ENCODE results near the gene TSHZ3. TPM values are rescaled to one million over a fixed set of nuclear protein-coding genes. Genes with fewer than 3 reads are reported as not detected.

The TSHZ3 gene
- total and polyA plus RNA-seq, 8 donors, result 0.87 to 14.3 (median 5.9) TPM

DNA sequence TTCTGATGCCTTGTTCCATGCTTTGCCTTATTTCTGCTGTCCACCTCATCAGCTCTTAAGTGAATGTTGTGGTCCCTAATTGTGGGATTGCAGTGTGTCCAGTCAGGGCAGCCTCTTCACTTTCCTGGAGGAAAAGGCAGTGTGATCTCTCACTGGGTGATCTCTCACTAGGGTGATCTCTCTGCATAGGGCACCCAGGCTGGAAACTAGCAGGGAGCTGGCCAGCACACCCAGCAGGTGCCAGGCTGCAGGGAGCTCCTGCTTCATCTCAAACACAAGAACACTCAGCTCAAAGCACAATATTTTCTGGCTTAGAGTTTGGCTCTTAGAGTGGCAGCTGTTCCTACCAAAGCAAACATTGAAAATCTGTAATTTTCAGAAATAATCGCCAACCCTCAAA, 36.5 kb upstream of the TSHZ3 start:
- Histone ChIP-seq H3K4me3 (no peak overlapping the region), H3K27me3 (no peaks in the 10 kb centered on the region), H3K27ac (no peak overlapping the region), H3K4me1 (no peaks in the 10 kb centered on the region), H3K36me3 (no peaks in the 10 kb centered on the region), H3K9me3 (no peaks in the 10 kb centered on the region)
- 57 to 85% (median 71%) methylated on average over 1 of the region's 1 CpG for WGBS, 5 donors
- no peak for TF ChIP-seq POLR2A (IDR thresholded peaks at IDR 0.05)
- no peak for TF ChIP-seq EP300 (IDR thresholded peaks at IDR 0.05)
- TF ChIP-seq, protein P1, sequence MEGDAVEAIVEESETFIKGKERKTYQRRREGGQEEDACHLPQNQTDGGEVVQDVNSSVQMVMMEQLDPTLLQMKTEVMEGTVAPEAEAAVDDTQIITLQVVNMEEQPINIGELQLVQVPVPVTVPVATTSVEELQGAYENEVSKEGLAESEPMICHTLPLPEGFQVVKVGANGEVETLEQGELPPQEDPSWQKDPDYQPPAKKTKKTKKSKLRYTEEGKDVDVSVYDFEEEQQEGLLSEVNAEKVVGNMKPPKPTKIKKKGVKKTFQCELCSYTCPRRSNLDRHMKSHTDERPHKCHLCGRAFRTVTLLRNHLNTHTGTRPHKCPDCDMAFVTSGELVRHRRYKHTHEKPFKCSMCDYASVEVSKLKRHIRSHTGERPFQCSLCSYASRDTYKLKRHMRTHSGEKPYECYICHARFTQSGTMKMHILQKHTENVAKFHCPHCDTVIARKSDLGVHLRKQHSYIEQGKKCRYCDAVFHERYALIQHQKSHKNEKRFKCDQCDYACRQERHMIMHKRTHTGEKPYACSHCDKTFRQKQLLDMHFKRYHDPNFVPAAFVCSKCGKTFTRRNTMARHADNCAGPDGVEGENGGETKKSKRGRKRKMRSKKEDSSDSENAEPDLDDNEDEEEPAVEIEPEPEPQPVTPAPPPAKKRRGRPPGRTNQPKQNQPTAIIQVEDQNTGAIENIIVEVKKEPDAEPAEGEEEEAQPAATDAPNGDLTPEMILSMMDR (IDR thresholded peaks at IDR 0.05), result no peak
- no peak for TF ChIP-seq POLR2AphosphoS5 (IDR thresholded peaks at IDR 0.05)
- no peak for DNase-seq
- intact Hi-C loops (cut with DNase I; ENCODE audit: low total_unique reads), result no loop called here

DNA sequence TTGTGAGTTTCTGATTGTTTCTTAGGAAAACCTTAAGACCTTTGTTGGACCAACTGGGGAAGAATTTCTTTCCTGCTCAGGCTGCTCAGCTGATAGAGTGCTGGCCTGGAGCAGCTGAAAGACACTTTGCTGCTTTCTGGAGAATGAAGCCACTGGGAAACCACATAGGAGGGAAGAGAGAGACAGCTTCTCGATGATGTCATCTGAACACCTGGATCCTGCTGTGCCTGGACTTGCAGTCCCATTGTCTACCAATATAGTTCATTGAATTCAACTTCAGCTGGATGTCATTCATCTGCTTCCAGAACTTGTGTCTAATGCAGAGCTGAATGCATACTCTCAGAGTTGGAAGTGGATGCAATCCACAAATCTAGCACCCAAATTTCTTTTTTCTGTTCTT, 34.3 kb upstream of the TSHZ3 start:
- Histone ChIP-seq H3K27ac (no peak overlapping the region), H3K4me1 (peaks cover 0 to 3% (median 0%) of the 10 kb centered on the region in 4 donors), H3K9me3 (no peaks in the 10 kb centered on the region), H3K27me3 (no peaks in the 10 kb centered on the region), H3K36me3 (no peaks in the 10 kb centered on the region), H3K4me3 (no peak overlapping the region)
- intact Hi-C loops (cut with DNase I; ENCODE audit: low total_unique reads), result no loop called here
- TF ChIP-seq, protein P1 (IDR thresholded peaks at IDR 0.05), result no peak
- no peak for TF ChIP-seq EP300 (IDR thresholded peaks at IDR 0.05)
- no peak for TF ChIP-seq POLR2A (IDR thresholded peaks at IDR 0.05)
- TF ChIP-seq POLR2AphosphoS5 (IDR thresholded peaks at IDR 0.05), result no peak
- 78 to 100% (median 90%) methylated on average over 1 of the region's 1 CpG for WGBS, 5 donors
- DNase-seq, result no peak

DNA sequence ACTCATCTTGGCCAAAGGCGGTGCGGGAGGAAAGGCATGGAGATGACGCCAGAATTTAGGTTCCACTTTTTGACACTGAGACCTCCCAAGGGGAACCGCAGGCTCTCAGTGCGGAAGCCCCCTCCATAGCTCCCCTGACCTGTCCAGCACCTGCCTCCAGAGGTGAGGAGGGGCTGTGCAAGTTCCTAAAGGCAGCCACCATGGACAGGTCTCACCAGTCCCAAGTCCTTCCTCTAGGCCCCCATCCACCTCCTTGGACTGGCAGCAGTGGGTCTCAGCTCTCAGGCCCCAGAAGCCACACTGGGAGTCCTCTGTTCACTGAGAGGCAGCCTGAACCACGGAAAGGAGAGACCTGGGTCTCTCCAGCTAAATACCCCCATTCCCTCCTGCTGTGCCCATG, 31.6 kb upstream of the TSHZ3 start:
- peaks cover 0 to 14% (median 0%) of the 10 kb centered on the region in 4 donors for H3K4me1 ChIP-seq
- 83 to 89% (median 87%) methylated on average over 4 to 6 of the region's 6 CpGs for WGBS, 5 donors
- intact Hi-C loops (cut with DNase I; ENCODE audit: low total_unique reads), result no loop called here
- no peaks in the 10 kb centered on the region for H3K9me3 ChIP-seq
- no peaks in the 10 kb centered on the region for H3K27me3 ChIP-seq
- no peak for DNase-seq
- no peak overlapping the region for H3K4me3 ChIP-seq
- H3K27ac ChIP-seq, result no peak overlapping the region
- TF ChIP-seq, protein P1 (IDR thresholded peaks at IDR 0.05), result no peak
- TF ChIP-seq EP300 (IDR thresholded peaks at IDR 0.05) (no peak), POLR2A (IDR thresholded peaks at IDR 0.05) (no peak), POLR2AphosphoS5 (IDR thresholded peaks at IDR 0.05) (no peak)
- no peaks in the 10 kb centered on the region for H3K36me3 ChIP-seq

DNA sequence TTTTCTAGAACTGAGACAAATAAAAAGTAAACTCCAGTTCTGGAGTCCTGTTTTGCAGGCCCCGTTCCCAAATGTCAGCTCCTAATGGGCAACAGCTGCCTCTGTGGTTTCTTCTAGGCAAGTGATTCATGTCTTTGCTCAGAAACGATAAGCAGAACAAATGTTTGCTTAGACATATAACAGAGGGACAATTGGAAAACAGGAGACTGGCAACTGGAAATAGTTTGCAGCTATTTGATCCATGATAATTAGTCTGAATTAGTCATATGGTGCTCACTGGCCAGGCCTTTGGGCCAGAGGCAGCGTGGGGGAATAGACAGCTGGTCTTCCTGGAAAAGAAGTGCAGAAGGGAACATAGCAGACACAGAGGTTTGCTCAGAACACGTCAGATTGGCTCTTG, 29.2 kb upstream of the TSHZ3 start:
- H3K9me3 ChIP-seq, result no peaks in the 10 kb centered on the region
- intact Hi-C loops (cut with DNase I; ENCODE audit: low total_unique reads), result no loop called here
- H3K4me3 ChIP-seq, result no peak overlapping the region
- TF ChIP-seq POLR2AphosphoS5 (IDR thresholded peaks at IDR 0.05) (peak in 2 of 3 donors; percentile 49 to 69), EP300 (IDR thresholded peaks at IDR 0.05) (no peak), POLR2A (IDR thresholded peaks at IDR 0.05) (no peak)
- TF ChIP-seq, protein P1 (IDR thresholded peaks at IDR 0.05), result no peak
- H3K36me3 ChIP-seq, result no peaks in the 10 kb centered on the region
- peak overlapping the region in 3 of 5 donors; percentile 23 to 58 (median 34) for H3K27ac ChIP-seq
- peaks cover 0 to 14% (median 0%) of the 10 kb centered on the region in 4 donors for H3K4me1 ChIP-seq
- H3K27me3 ChIP-seq, result no peaks in the 10 kb centered on the region
- DNase-seq, result peak in 1 of 2 donors; percentile 57
- 13 to 25% (median 18%) methylated on average over 4 of the region's 4 CpGs for WGBS, 5 donors

Data from stomach (tissue), 9 donors.